H54 (cell line): ENCODE data around the gene PPIE.

Source experiments
- DNase-seq: peaks from one replicate; pipeline ENCODE4 v3.0.0; 2011; ENCODE audit warnings: low spot score, mixed read lengths; ENCODE audit not compliant: insufficient read length
- FAIRE-seq: peaks from 3 replicates; lab custom pipeline; 2011; peaks lifted over from hg19 to GRCh38; lab: Jason Lieb, UNC
- POLR2A ChIP-seq: IDR thresholded peaks from 2 replicates; pipeline ENCODE4 v1.6.1; 2011; ENCODE audit warnings: low read depth, mild to moderate bottlenecking, low read length

Gene PPIE

GRCh38 chr1:39738622-39739366 is at the start of gene PPIE:
Gene PPIE, plus strand, starts transcription at chr1:39738882. Its CDS starts 19 bp downstream, at chr1:39738901.
- DNase-seq (peak; percentile 84), FAIRE-seq (no peak)
- peak; percentile 87 for TF ChIP-seq POLR2A

GRCh38 chr1:39689214-39689613 is 49.5 kb upstream of the PPIE start:
- FAIRE-seq, result no peak
- DNase-seq, result no peak
- no peak for TF ChIP-seq POLR2A

DNA sequence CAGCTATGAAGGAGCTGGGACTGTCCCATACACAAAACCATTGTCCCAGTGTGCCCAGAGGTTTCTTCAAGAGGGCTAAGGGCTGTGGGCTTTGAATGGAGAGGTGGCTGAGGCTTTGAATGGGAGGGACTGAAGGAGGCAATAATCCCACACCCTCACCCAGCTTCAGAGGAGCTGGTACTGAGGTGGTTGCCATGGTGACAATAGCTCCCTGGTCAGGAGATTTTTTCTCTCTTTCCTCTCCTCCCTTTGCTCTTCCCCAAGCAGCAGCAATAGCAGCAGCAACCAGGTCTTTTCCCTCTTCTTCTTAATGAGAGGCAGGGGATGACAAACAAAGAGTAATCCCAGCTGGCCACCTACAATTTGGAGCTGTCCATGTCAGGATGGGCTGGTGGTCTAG is 49.0 kb upstream of the PPIE start:
- FAIRE-seq (no peak), DNase-seq (no peak)
- TF ChIP-seq POLR2A, result no peak

DNA sequence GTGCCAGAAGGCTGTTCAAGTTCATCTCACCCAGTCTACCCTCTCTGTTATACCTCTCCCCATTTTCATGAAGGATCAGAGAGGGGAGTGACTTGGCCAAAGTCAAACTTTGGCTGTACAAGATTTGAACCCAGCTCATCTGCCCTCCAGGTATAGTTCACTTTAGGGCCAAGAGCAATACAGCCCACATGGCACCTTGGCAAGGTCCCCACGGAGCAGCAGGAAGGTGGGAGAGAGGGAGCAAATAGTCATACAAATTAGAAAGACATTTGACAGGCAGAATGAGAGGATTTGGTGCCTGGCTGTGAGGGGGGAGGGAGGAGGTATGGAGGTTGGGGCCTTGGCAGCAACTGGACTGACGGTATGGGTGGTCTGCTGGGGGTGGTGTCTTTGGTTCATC is 48.5 kb upstream of the PPIE start:
- DNase-seq (no peak), FAIRE-seq (no peak)
- no peak for TF ChIP-seq POLR2A

- no peak for FAIRE-seq
- no peak for DNase-seq
- no peak for TF ChIP-seq POLR2A
Measured at GRCh38 chr1:39690794-39691382, 47.8 kb upstream of the PPIE start.

DNA sequence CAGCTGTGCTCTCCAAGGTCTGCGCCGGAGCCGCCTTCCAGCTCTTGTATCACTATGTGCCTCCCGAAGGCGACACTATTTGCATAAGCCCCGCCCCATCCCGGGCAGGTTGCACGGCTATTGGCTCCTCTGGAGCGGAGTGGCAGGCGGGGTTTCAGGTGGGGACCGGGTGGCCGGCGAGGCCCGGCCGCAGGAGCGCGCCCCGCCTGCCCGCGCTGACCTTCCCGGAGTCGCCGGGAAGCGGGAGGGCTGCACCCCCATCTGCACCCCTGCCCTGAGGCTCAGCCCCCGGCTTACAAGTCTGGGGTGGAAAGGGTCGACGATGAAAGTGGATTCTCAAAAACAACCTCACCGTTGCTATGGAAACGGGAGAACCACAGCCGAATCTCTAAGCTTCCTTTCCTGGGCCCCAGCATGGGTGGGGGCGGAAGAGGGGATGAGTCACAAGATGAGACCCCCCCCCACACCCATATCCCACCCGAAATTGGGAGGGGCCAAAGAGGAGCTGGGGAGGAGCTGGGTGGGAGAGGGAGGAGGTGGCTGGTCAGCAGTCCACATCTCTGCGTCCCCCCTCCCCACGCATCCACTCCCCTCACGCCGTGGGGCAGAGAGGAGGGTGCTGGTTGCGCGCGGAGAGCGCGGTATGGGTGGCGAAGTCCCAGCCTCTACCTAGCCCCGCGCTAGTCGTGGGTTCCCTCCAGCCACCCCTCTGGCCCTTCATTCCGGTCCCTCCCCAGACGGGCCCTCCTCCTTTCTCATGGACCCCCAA is 47.1 kb upstream of the PPIE start, which contains the start of gene HPCAL4:
TSS of gene HPCAL4 (minus strand) at position 51 of the 769 bp plus-strand sequence. CDS start 6,830 bp downstream, outside the sequence.
- TF ChIP-seq POLR2A, result no peak
- FAIRE-seq (no peak), DNase-seq (peak; percentile 71)

GRCh38 chr1:39692152-39693074 is 46.3 kb upstream of the PPIE start:
- TF ChIP-seq POLR2A, result no peak
- FAIRE-seq, result no peak
- DNase-seq, result no peak

DNA sequence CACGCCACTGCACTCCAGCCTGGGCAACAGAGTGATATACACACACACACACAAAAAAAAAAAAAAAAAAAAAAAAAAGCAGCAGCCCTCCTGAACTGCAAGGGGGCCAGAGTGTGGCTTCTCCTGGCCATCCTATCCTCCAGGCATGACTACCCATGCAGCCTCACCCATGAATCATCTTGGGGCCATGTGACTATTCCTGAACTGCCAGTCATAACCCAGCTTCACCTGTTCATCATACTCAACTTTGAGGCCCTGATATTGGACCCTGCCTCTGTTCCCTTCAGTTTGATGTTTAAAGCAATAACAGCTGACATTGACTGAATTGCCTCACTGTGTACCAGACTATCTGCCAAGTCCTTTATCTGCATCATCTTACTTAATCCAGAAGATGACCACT is 44.7 kb upstream of the PPIE start:
- DNase-seq (no peak), FAIRE-seq (no peak)
- no peak for TF ChIP-seq POLR2A

DNA sequence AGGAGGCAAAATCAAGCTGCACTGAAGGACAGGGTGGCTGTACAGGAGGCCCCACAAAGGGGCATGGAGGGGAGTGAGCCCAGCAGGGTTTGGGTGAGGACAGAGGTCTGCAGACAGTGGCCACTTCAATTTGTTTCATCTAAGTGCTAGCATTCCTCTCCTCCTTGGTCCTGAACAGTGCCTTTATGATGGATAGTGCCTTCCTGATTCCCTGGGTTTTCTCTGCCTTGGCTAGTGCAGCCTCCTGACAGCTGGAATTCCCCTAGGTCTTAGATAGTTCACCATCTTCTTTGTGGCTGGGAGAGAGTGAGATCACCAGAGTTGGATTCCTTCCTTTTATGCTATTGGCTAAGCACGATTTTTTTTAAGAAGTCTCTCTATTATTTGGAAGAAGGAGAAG is 43.7 kb upstream of the PPIE start:
- no peak for TF ChIP-seq POLR2A
- no peak for FAIRE-seq
- DNase-seq, result no peak

GRCh38 chr1:39696448-39696847 is 42.2 kb upstream of the PPIE start:
- FAIRE-seq (no peak), DNase-seq (no peak)
- no peak for TF ChIP-seq POLR2A

GRCh38 chr1:39698568-39698967 is 40.1 kb upstream of the PPIE start:
- no peak for FAIRE-seq
- no peak for TF ChIP-seq POLR2A
- no peak for DNase-seq

DNA sequence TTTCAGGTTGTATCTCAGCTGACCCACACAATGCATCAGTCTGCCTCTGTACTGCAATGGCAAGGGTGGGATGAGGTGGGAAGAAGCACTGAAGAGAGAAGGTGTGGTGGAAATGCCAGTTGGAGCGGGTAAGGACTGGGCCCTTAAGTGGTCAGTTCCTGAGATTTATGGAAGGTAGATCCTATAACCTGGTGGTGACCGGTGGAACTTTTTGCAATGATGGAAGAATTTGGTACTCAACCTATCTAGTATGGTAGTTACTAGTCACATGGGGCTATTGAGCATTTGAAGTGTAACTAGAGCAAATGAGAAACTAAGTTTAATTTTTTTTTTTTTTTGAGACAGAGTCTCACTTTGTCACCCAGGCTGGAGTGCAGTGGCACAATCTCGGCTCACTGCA is 39.3 kb upstream of the PPIE start:
- FAIRE-seq (no peak), DNase-seq (no peak)
- no peak for TF ChIP-seq POLR2A

GRCh38 chr1:39700348-39700747 is 38.3 kb upstream of the PPIE start:
- FAIRE-seq (no peak), DNase-seq (no peak)
- TF ChIP-seq POLR2A, result no peak
